ENCODE results near the gene PPP4R2.

- TF ChIP-seq CTCF (IDR thresholded peaks at IDR 0.05) (no peak), POLR2A (IDR thresholded peaks at IDR 0.05) (no peak)
These were observed 28.2 kb downstream of the PPP4R2 start for GRCh38 chr3:73024836-73025235.

Measured in esophagus squamous epithelium (tissue), 4 donors.